ENCODE results near the gene HCST. TPM values are rescaled to one million over a fixed set of nuclear protein-coding genes. Genes with fewer than 3 reads are reported as not detected.
"Not testable (repeated sequence)": the region's sequence is repeated elsewhere in the genome, so short reads cannot be mapped to it uniquely, and the experiment has no call there.

The HCST gene
- total RNA-seq, 1 experiment from 2014 or later, result not detected

DNA sequence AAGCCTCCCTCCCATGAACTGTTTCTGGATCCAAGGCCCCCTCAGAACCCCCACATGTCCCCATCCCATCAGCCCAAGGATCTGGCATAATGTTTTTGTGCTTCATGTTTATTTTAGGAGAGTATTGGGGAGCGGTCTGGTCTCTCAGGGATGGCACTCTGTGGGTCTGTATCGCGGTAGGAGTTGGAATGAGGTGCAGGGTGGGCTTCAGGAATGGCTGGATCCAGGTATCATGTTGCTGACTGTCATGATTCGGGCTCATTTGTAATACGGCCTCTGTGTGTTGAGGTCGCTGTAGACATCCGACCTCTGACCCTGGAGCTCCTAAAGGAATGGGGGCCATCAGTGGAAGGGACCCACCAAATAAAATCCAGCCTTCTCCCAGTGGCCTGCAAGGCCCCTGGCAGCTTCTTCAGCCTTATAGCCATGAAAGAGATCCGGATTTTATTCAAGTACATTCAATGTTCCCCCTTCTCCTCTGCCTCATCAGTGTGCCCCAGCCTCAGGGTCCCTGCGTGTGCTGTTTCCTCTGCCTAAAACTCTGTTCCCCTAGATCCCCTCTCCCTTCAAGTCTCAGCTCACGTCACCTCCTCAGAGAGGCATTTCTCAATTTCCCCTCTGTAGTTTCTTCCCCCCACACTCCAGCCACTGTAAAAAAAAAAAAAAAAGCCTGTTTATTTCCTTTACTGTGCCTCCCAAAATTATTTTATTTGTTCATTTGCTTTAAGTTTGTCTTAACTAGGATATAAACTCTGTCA is 2.2 kb downstream of the HCST start:
- no peak for DNase-seq (ENCODE audit: low spot score)

DNA sequence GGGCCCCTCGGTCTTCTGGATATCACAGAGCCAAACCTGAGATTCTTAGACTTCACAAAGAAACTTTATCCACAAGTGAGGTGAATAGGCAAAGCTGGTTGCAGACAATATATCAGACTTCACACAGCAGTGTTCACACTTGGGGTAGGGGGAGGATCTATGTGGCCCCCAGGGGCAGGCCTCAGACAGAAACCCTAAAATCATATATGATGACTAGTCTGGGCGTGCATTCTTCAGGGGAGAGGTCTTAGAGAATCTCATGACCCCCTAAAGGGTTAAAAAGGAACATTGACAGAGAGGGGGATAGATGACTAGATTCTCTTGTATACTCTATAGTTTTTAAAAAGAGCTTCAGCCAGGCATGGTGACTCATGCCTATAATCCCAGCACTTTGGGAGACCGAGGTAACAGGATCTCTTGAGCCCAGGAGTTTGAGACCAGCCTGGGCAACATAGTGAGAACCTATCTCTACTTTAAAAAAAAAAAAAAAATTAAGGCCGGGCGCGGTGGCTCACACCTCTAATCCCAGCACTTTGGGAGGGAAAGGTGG is 2.9 kb downstream of the HCST start:
- DNase-seq (ENCODE audit: low spot score), result no peak

DNA sequence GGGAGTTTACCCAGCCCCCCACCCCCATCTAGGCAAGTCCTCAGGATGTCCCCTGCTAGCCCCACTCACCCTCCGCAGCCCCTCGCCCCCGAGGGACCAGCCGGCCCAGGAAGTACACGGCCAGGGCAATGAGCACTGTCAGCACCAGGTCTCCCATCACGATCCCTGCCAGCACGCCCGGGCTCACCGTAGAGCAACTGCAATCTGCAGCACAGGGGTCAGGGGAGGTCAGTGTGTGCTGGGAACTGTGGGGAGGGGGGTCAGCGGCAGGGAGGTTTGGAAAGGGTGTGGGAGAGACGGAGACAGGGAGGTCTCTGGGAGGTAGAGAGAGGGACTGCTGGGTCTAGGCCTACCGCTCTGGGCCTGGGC is 5.0 kb downstream of the HCST start:
- no peak for DNase-seq (ENCODE audit: low spot score)

DNA sequence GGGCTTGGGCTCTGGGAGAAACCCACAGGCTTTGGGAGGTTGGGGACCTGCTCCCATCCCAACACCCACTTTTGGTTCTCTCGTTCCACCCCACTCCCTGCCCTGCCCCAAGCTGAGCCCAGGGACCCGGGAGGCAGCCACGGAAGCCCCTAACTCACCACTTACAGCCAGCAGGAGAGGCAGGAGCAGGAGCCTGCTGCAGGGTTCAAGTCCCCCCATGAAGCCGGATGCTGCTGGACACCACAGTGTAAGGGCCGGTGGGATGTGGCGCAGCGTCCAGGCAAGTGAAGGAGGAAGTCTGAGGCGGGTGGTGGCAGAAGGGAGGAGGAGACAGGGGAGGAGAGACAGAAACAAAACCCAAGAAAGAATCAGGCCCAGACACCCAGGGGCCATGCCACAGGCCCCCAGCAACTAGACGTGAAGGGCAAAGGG is 5.7 kb downstream of the HCST start, which contains the start of gene TYROBP:
Gene TYROBP (minus strand): TSS at position 286 of the 432 bp plus-strand sequence. CDS start 67 bp downstream, at position 219.
- no peak for DNase-seq (ENCODE audit: low spot score)

DNA sequence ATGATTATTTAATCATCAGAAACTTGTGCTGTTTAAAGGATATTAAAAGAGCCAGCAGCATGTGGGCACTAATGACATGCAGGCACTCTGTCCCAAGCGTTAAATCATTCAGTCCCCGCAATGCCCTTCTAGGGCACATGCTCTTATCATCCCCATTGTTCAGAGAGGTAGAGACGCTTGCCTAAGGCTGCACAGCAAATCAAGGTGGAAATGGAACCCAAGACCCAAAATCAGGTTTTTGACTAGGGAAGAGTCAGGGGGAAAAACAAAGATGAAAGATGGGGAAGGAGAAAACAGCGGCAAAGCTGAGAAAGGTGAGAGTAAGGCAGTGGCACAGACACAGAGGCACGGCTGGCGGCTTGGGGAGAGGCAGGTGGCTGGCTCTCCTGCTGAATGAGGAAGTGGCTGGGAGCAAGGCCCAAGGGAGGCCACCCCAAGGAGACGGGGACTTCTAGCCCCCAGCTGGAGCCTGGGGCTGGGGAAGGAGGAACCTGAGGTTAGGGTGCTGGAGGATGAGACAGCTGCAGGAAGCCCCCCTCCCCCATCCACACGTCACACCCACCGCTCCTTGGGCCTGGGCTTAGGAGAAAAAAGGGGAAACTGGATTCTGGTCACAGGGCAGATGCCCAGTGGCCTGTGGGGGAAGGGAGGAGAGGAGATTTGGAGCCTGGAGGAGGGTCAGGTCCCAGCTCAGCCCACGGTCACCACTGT is 6.8 kb downstream of the HCST start:
- DNase-seq (ENCODE audit: low spot score), result no peak

DNA sequence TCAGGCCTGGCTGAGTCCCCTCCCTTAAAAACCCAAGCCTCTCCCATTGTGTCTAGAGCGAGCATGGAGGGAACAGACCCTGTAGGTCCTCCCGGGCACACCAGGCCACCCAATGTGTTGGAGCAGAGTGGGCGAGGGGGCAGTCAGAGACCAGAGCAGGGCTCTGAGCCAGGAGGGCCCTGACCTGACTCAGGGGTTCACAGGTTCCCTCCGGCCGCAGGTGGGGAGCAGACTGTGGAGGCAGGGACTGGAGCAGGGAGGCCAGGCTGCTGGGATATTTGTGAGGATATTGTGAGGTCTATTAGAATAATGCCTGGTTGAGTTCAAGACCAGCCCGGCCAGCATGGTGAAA is 7.3 kb downstream of the HCST start:
- no peak for DNase-seq (ENCODE audit: low spot score)

DNA sequence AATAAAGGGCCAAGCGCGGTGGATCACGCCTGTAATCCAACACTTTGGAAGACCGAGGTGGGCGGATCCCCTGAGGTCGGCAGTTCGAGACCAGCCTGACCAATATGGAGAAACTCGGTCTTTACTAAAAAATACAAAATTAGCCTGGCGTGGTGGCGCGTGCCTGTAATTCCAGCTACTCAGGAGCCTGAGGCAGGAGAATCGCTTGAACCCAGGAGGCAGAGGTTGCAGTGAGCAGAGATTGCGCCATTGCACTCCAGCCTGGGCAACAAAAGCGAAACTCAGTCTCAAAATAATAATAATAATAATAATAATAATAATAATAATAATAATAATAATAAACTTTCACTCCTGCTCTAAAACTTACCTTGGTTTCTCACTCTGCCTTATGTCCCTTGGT is 8.0 kb downstream of the HCST start:
- DNase-seq (ENCODE audit: low spot score), result not testable (repeated sequence)

DNA sequence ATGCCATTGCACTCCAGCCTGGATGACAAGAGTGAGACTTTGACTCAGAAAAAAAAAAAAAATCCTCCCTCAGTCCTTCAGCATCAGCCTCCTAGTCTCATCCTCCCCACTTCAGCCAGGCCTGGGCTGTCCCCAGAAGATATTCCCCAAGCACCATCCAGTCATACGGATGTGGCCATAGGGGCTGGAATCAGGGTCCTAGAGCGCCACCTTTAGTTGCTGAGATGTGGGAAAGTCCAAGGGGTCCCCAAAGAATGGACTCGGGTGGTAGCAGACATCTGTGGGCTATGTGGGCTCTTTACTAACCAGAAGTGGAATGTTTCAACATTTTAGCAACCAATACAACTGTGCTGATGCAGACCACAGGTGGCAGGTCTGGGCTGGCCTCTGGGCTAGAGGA is 8.8 kb downstream of the HCST start:
- DNase-seq (ENCODE audit: low spot score), result no peak

DNA sequence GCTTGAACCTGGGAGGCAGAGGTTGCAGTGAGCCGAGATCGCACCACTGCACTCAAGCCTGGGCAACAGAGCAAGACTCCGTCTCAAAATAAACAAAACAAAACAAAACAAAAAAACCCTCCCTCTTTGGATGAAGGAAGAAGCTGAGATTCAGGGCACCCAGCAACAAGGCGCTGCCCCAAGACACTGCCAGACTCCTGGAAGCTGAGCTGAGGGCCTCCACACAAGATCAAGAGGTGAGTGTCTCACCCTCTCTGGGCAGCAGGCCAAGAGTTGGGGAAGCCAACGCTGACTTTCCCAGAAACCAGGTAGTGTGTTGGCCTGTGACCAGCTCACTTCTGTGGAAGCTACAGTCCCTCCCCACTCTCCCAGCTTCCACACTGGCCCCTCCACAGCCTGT is 9.5 kb downstream of the HCST start:
- peak; percentile 56 for DNase-seq (ENCODE audit: low spot score)

DNA sequence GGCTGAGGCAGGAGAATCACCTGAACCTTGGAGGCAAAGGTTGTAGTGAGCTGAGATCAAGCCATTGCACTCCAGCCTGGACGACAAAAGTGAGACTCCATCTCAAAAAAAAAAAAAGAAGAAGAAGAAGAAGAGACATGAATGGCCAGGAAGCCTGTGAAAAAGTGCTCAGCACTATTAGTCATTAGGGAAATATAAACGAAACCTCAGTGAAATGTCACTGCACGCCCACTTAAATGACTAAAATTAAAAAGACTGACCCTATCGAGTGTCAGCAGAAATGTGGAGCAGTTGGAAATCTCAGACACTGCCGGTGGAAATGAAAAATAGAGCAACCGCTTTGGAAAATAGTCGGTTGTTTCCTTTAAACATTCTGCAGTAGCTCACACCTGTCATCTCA is 11.3 kb downstream of the HCST start:
- DNase-seq (ENCODE audit: low spot score), result no peak

DNA sequence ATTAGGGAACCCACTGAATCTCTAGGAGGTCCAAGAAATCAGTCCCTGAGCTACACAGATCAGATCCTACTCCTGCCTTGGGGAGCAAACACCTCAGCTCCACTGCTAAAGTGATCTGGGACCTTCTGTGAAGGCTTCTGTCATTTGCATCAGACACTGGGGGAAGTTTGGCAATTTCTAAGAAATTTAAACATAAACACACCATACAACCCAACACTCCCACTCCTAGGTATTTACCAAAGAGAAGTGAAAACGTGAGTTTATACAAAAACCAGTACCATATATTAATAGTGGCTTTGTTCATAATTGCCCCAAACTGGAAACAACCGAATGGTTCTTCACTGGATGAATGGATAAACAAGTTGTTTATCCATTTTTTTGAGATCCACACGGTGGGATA is 13.1 kb downstream of the HCST start:
- no peak for DNase-seq (ENCODE audit: low spot score)

DNA sequence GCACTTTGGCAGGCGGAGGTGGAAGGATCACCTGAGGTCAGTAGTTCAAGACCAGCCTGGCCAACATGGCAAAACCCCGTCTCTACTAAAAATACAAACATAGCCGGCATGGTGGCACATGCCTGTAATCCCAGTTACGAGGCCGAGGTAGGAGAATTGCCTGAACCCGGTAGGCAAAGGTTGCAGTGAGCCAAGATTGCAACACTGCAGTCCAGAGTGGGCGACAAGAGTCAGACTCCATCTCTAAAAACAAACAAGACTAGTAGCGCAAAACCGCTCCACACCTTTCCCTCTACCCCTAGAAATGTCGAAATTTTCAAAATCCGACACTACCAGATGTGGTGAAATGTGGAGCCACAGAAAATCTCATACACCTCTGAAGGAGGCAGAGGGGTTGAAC is 17.0 kb downstream of the HCST start:
- DNase-seq (ENCODE audit: low spot score), result no peak

DNA sequence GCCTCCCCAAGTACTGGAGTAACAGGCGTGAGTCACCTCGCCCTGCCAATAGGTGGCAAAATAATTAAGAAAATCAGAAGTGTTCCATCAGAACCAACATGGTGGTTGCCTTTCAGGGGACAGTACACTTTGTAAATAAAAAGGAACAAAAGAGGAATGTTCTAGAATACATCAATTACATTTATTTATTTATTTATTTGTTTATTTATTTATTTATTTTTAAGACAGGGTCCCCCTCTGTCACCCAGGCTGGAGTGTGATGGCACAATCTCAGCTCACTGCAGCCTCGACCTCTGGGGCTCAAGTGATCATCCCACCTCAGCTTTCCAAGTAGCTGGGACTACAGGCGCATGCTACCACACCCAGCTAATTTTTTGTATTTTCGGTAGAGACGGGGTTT is 18.7 kb downstream of the HCST start:
- DNase-seq (ENCODE audit: low spot score), result no peak

DNA sequence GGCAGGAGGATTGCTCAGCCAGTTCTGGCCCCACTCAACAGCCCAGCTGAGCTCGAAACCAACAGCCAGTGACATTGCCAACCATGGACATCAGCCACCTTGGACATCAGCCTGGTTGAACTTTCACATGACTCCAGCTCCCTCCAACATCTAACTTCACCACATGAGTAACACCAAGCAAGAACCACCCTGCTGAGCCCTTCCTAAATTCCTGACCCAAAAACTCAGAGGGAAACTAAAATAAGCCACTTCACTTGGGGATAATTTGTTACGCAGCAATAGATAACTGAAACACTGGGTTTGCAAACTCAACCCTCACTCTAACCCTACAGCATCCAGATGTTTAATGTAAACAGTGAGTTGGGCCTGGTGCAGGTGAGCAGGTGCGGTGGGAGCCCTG is 23.2 kb downstream of the HCST start:
- DNase-seq (ENCODE audit: low spot score), result no peak

DNA sequence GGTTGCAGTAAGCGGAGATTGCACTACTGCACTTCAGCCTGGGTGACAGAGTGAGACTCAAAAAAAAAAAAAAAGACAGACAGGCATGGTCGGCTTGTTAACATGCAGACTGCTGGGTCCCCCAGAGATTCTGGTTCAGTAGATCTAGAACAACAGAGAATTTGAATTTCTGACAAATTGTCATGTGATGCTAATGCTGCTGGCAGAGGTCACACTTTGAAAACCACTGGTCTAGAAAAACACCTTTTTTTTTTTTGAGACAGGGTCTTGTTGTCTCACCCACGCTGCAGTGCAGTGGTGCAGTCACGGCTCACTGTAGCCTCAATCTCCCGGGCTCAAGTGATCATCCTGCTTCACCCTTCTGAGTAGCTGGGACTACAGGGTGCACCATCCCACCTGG is 26.2 kb downstream of the HCST start:
- DNase-seq (ENCODE audit: low spot score), result no peak

DNA sequence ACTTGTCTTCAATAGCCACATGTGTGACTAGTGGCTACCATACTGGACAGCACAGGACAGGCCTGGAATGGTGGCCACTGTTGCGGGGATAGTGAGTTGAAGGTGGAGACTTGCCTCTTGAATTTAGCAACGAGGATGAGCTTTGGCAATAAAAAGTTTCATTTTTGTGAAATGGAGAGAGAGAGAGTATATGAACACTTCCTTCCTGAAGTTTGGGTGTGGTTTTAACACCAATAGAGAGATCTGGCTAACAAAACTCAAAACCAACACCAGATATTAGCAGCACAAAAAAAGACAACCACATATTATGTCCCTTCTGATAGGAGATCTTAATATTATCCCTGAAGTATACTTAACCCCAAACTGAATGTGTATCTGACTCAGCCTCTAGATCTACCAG is 27.5 kb downstream of the HCST start:
- DNase-seq (ENCODE audit: low spot score), result no peak

DNA sequence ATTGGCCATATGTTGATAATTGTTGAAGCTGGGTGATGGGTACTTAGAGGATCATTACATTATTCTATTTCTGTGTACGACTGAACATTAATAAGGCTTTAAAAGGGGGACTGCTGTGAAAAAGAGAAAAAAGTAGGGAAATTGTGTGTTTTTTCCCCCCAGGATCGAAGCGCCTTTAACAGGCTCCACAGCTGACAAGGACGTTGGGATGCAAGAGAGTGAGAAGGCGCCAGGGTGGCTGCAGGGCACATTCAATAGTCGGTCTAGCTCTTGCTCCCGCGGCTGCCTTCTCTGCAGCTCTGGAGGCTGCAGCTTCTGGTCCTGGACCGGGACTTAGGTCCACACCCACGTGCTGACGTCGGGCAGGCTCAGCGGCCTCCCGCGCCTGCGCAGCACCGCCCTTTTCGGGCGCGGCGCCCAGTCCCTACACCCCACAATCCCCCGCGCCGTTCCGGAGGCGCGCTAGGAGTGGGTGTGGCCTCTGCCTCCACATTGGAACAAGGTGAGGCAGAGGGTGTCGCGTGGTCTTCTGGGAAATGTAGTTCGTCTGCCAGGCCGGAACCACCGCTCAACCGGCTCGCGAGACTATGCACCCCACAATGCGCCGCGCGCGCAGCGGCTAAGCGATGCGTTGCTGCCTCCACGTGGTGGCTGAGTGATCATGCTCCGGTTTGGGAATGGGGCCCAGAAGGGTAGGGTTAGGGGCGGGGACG is 29.0 kb downstream of the HCST start:
- DNase-seq (ENCODE audit: low spot score), result peak; percentile 99

DNA sequence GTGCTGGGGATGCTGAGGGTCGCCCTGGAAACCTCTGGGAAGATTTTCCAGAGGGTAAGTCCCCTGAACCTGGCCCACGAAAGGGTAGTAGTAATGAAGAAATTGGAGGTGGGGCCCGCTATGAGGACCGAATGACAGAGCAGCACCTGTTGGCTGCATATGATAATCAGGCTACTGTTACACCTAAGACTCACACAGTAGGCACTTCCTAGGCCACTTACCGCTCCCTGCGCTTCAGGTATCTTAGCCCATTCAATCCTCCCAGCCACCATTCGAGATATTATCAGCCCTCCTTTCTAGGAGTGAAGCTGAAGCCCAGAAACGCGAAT is 29.5 kb downstream of the HCST start:
- no peak for DNase-seq (ENCODE audit: low spot score)

DNA sequence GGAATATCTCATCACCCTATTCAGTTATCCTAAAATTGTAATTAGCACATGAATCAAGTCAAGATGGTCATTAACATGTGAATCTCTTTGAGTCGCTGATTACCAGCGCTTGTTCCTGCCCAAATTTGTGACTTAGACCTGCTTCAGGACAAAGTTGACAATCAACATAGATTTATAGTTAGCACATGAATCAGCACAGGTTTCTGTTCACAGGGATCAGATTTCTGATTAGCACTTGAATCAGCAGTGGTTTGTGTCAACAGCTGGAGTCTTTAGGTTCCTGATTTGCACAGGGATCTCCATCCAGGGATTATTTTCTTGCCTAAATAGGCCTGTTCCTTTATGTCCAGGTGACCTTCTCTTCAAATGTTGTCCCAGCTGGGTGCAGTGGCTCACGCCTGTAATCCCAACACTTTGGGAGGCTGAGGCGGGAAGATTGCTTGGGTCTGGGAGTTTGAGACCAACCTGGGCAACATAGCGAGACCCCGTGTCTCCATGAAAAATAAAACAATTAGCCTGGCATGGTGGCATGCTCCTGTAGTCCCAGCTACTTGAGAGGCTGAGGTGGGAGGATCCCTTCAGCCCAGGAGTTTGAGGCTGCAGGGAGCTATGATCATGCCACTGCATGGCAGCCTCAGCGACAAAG is 30.1 kb downstream of the HCST start:
- no peak for DNase-seq (ENCODE audit: low spot score)

DNA sequence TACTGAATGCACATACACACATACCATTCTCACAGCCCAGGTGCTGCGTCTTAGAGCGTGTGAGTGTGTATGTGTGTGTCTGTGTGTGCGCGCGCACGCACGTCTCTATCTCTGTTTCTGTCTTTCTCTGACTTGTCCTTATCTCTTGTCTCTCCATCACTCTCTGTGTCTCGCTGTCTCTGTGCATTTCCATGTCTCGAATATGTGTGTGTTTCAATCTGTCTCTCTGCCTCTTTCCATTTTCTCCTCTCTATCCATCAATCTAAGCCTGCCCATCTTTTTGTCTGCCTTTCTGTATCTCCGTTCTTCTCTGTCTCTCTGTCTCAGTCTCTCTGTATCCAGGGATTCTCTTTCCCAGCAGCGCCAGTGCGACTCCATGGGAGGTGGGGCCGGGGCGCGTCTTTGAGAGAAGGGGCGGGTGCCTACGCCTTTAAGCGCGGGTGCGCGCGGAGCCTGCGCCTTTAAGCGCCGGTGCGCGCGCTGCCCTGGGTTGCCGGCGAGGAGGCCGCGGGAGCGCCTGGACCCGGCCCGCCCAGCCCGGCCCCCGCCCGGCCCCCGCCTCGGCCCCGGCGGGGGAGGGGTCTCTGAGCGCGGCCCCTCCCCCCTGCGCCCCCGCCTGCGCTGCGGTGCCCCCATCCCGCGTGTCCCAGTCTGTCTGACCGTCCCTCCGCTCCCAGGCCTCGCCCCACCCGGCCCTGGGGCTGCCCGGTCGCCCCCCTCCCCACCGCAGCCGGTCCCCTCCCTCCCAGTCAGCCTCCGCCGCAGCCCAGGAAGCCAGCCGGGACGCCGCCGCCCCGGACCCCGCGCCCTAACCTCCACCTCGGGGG is 33.8 kb downstream of the HCST start, which contains the start of gene LRFN3:
Gene LRFN3 (plus strand): TSS at position 464 of the 827 bp plus-strand sequence. CDS start 3,052 bp downstream, outside the sequence.
- peak; percentile 38 for DNase-seq (ENCODE audit: low spot score)

DNA sequence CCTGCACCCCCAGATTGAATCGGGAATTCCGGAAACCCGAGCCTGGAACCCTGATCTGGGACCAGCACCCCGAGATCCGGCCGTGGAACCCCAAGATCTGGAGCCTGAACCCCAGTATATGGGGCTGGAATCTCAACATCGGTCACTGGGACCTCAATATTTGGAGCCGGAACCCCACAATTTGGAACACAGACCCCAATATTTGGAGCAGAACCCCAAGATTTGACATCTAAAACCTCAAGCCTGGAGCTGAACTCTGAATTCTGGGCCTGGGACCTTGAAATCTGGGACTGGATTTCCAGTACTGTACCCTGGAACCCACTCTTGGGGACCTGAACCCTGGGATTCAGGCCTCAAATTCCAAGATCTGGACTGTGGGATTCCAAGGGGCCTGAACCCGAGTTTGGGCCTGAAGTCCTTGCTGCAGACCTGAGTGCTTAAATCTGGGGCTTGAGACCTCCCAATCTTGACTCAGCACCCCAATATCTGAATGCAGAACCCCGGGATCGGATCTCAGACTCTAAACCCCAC is 34.5 kb downstream of the HCST start:
- no peak for DNase-seq (ENCODE audit: low spot score)
